ENCODE results near the gene ANKRD12. TPM values are rescaled to one million over a fixed set of nuclear protein-coding genes. Genes with fewer than 3 reads are reported as not detected.

ANKRD12 gene
- total RNA-seq, 1 donor from 2014 or later, result 83.9 TPM

GRCh38 chr18:9281780-9282179 is 145.2 kb downstream of the ANKRD12 start:
- intact Hi-C loops (cut with micrococcal nuclease), result no loop called here

- intact Hi-C loops (cut with micrococcal nuclease), result no loop called here
Observed at GRCh38 chr18:9283791-9284190, 147.2 kb downstream of the ANKRD12 start.

GRCh38 chr18:9285604-9286003 is 149.0 kb downstream of the ANKRD12 start:
- intact Hi-C loops (cut with micrococcal nuclease), result no loop called here

- intact Hi-C loops (cut with micrococcal nuclease), result no loop called here
Observed at GRCh38 chr18:9287036-9287435, 150.5 kb downstream of the ANKRD12 start.

- intact Hi-C loops (cut with micrococcal nuclease), result no loop called here
Observed at GRCh38 chr18:9289698-9290097, 153.1 kb downstream of the ANKRD12 start.

GRCh38 chr18:9290156-9290555 is 153.6 kb downstream of the ANKRD12 start:
- intact Hi-C loops (cut with micrococcal nuclease), result no loop called here

GRCh38 chr18:9292047-9292446 is 155.5 kb downstream of the ANKRD12 start:
- intact Hi-C loops (cut with micrococcal nuclease), result no loop called here

GRCh38 chr18:9293948-9294347 is 157.4 kb downstream of the ANKRD12 start:
- intact Hi-C loops (cut with micrococcal nuclease), result no loop called here

- intact Hi-C loops (cut with micrococcal nuclease), result no loop called here
Observed at GRCh38 chr18:9296233-9297006, 159.8 kb downstream of the ANKRD12 start.

GRCh38 chr18:9297007-9297393 is 160.4 kb downstream of the ANKRD12 start:
- intact Hi-C loops (cut with micrococcal nuclease), result no loop called here

GRCh38 chr18:9304388-9305070 is 167.9 kb downstream of the ANKRD12 start:
- intact Hi-C loops (cut with micrococcal nuclease), result no loop called here

GRCh38 chr18:9319333-9319732 is 182.8 kb downstream of the ANKRD12 start:
- intact Hi-C loops (cut with micrococcal nuclease), result no loop called here

- intact Hi-C loops (cut with micrococcal nuclease), result no loop called here
Observed at GRCh38 chr18:9321017-9321452, 184.5 kb downstream of the ANKRD12 start.

- intact Hi-C loops (cut with micrococcal nuclease), result no loop called here
Observed at GRCh38 chr18:9321736-9322135, 185.2 kb downstream of the ANKRD12 start.

- intact Hi-C loops (cut with micrococcal nuclease), result no loop called here
Observed at GRCh38 chr18:9322744-9323143, 186.2 kb downstream of the ANKRD12 start.

- intact Hi-C loops (cut with micrococcal nuclease), result no loop called here
Observed at GRCh38 chr18:9323750-9324445, 187.3 kb downstream of the ANKRD12 start.

- intact Hi-C loops (cut with micrococcal nuclease), result no loop called here
Observed at GRCh38 chr18:9325716-9326115, 189.1 kb downstream of the ANKRD12 start.

GRCh38 chr18:9328776-9329175 is 192.2 kb downstream of the ANKRD12 start:
- intact Hi-C loops (cut with micrococcal nuclease), result no loop called here

- intact Hi-C loops (cut with micrococcal nuclease), result no loop called here
Observed at GRCh38 chr18:9329471-9329870, 192.9 kb downstream of the ANKRD12 start.

- intact Hi-C loops (cut with micrococcal nuclease), result loop anchor here (5.0 to 10.0 kb wide), 2 partner anchors 68 to 146 kb away; no protein-coding TSS in a partner anchor
Observed at GRCh38 chr18:9330419-9330818, 193.8 kb downstream of the ANKRD12 start.

GRCh38 chr18:9333441-9334328 is 197.1 kb downstream of the ANKRD12 start:
- intact Hi-C loops (cut with micrococcal nuclease), result loop anchor here (1.0 to 10.0 kb wide), 10 partner anchors 71 to 725 kb away; partner anchors contain the start of genes ANKRD12, NDUFV2, RAB12 and RALBP1

All from T-helper 1 cell treated with Interleukin-12 subunit alpha and Interleukin-12 subunit beta and Interleukin-4 antibody, amounts not matched to agents 30 ng/mL and 1 ng/mL, for 36 hours (primary cell).